Activated T-helper 17 cell treated with anti-CD3 and anti-CD28 coated beads, Interleukin-2, amount 50 U/mL, for 72 hours (primary cell): ENCODE results near the gene SPSB4. TPM values are rescaled to one million over a fixed set of nuclear protein-coding genes. Genes with fewer than 3 reads are reported as not detected.
"Not testable (repeated sequence)": the region's sequence is repeated elsewhere in the genome, so short reads cannot be mapped to it uniquely, and the experiment has no call there.

ENCODE experiments used
- ATAC-seq: fragments of 150-1000 bp; cut with Tn5 transposase; replicated peaks from 2 replicates; pipeline ENCODE4 v1.10.0; 2021; ENCODE audit warnings: mild to moderate bottlenecking, moderate library complexity
- H3K27ac Mint-ChIP-seq: one replicate; pipeline ENCODE4 v1.8.0; 2022; ENCODE audit warnings: mixed read lengths
- H3K27me3 Mint-ChIP-seq: one replicate; pipeline ENCODE4 v1.8.0; 2022; ENCODE audit warnings: mixed read lengths
- H3K36me3 Mint-ChIP-seq: one replicate; pipeline ENCODE4 v1.8.0; 2022; ENCODE audit warnings: low read depth, mild to moderate bottlenecking, mixed read lengths
- H3K4me1 Mint-ChIP-seq: one replicate; pipeline ENCODE4 v1.8.0; 2022; ENCODE audit warnings: mixed read lengths
- H3K4me3 Mint-ChIP-seq: one replicate; pipeline ENCODE4 v1.8.0; 2022; ENCODE audit warnings: mild to moderate bottlenecking, mixed read lengths
- H3K9me3 Mint-ChIP-seq: one replicate; pipeline ENCODE4 v1.8.0; 2022; ENCODE audit warnings: mixed read lengths
- total RNA-seq, 2 donors: library from RNA; stranded (reverse); gene quantifications; one replicate each; pipeline ENCODE4 v1.2.3, GENCODE V29; 2022

SPSB4 gene
- not detected for total RNA-seq

- no peak for ATAC-seq
- peak within 1 kb of the TSS; percentile 48 for H3K4me3 Mint-ChIP-seq
- peaks cover 5% of the 10 kb centered on the region for H3K4me1 Mint-ChIP-seq
- H3K36me3 Mint-ChIP-seq: no peaks in the 10 kb centered on the region
- H3K9me3 Mint-ChIP-seq: no peaks in the 10 kb centered on the region
- H3K27ac Mint-ChIP-seq: no peak within 1 kb of the TSS
- peaks cover 65% of the 10 kb centered on the region for H3K27me3 Mint-ChIP-seq
These were observed at the start of gene SPSB4 for GRCh38 chr3:141050576-141051442. TSS of gene SPSB4 (plus strand) at chr3:141051347. CDS start at chr3:141066105, 14,758 bp downstream.

GRCh38 chr3:141006344-141006743 is 44.8 kb upstream of the SPSB4 start:
- no peaks in the 10 kb centered on the region for H3K4me1 Mint-ChIP-seq
- peaks cover 18% of the 10 kb centered on the region for H3K27me3 Mint-ChIP-seq
- no peak overlapping the region for H3K4me3 Mint-ChIP-seq
- no peak overlapping the region for H3K27ac Mint-ChIP-seq
- H3K36me3 Mint-ChIP-seq: no peaks in the 10 kb centered on the region
- no peak for ATAC-seq
- H3K9me3 Mint-ChIP-seq: no peaks in the 10 kb centered on the region

DNA sequence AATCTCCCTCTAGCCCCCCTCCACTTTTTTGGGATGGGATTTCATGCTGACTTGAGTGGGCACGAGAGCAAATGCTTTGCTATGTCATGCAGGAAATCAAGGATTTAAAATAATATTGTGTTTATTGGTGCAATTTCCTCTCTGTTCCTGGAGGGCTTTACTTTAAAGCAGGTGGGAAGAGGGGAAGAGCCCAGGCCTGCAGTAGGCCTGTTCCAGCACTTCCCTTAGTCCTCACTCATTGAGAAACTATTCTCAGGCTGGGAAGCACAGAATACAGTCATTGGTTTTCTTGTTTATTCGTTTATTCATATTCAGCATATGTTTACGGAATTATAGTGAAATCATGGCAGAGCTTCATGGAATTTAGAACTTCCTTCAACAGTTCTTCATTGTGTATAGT is 41.7 kb upstream of the SPSB4 start:
- Mint-ChIP-seq H3K27me3 (peaks cover 25% of the 10 kb centered on the region), H3K4me1 (no peaks in the 10 kb centered on the region), H3K4me3 (no peak overlapping the region), H3K9me3 (no peaks in the 10 kb centered on the region), H3K36me3 (no peaks in the 10 kb centered on the region), H3K27ac (no peak overlapping the region)
- ATAC-seq: no peak

GRCh38 chr3:141011232-141011996 is 39.7 kb upstream of the SPSB4 start:
- ATAC-seq: peak; percentile 96
- Mint-ChIP-seq H3K9me3 (no peaks in the 10 kb centered on the region), H3K4me1 (no peaks in the 10 kb centered on the region)

DNA sequence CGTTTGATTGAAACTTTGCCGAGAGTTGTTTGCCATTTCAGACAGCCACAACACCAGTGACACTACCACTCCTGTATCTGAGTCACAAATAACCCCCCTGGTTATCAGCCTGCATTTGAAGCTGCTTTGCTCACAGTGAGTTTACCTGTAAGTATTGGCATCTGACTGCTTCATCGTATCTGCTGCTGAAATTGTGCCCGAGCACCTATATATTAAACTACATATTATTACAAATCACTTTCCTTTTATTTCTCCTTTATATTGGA is 39.2 kb upstream of the SPSB4 start:
- Mint-ChIP-seq H3K9me3 (no peaks in the 10 kb centered on the region), H3K27ac (no peak overlapping the region), H3K4me1 (no peaks in the 10 kb centered on the region), H3K36me3 (no peaks in the 10 kb centered on the region), H3K27me3 (peaks cover 25% of the 10 kb centered on the region), H3K4me3 (no peak overlapping the region)
- ATAC-seq: peak; percentile 72

More at GRCh38 chr3:141011232-141011996, 39.7 kb upstream of the SPSB4 start:
- no peak overlapping the region for H3K4me3 Mint-ChIP-seq
- no peaks in the 10 kb centered on the region for H3K36me3 Mint-ChIP-seq
- peaks cover 25% of the 10 kb centered on the region for H3K27me3 Mint-ChIP-seq
- no peak overlapping the region for H3K27ac Mint-ChIP-seq

DNA sequence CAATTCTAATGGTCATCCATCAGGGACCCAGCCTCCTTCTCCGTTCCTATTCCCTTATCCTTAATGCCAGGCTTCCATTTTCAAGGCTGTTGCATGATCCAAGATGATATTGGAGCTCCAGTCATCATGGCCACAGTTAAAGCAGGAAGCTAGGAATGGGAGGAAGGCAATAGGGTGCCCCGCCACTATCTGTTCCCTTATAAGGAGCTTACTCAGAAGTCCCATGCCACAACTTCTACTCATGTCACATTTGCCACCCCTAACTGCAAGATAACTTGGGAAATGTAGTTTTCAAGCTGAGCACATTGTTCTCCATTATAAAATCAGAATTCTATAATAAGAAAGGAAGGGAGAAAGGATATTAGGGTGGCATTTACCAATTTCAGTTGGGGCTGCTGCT is 38.6 kb upstream of the SPSB4 start:
- Mint-ChIP-seq H3K27ac (no peak overlapping the region), H3K4me1 (peaks cover 2% of the 10 kb centered on the region), H3K36me3 (no peaks in the 10 kb centered on the region), H3K9me3 (no peaks in the 10 kb centered on the region), H3K27me3 (peaks cover 23% of the 10 kb centered on the region), H3K4me3 (no peak overlapping the region)
- ATAC-seq: no peak

DNA sequence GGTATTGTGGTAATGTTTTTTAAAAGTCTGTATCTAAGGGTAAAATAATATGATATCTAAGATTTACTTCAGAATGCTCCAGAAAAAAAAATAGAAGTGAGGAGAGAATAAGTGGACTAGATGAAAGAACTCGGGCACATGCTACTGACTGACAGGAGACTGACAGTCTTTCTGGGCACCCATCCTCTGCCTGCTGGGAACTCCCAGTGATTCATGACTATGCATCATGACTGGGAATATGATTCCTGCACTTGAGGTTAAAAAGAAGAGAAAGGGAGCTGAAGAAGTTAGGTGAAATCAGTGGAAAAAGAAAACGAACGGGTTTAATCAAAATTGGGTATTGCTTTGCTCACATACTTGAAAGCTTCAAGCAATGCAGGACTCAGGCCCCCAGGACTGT is 35.7 kb upstream of the SPSB4 start:
- H3K27me3 Mint-ChIP-seq: peaks cover 9% of the 10 kb centered on the region
- peaks cover 8% of the 10 kb centered on the region for H3K4me1 Mint-ChIP-seq
- H3K27ac Mint-ChIP-seq: no peak overlapping the region
- no peaks in the 10 kb centered on the region for H3K9me3 Mint-ChIP-seq
- no peaks in the 10 kb centered on the region for H3K36me3 Mint-ChIP-seq
- H3K4me3 Mint-ChIP-seq: no peak overlapping the region
- ATAC-seq: no peak

DNA sequence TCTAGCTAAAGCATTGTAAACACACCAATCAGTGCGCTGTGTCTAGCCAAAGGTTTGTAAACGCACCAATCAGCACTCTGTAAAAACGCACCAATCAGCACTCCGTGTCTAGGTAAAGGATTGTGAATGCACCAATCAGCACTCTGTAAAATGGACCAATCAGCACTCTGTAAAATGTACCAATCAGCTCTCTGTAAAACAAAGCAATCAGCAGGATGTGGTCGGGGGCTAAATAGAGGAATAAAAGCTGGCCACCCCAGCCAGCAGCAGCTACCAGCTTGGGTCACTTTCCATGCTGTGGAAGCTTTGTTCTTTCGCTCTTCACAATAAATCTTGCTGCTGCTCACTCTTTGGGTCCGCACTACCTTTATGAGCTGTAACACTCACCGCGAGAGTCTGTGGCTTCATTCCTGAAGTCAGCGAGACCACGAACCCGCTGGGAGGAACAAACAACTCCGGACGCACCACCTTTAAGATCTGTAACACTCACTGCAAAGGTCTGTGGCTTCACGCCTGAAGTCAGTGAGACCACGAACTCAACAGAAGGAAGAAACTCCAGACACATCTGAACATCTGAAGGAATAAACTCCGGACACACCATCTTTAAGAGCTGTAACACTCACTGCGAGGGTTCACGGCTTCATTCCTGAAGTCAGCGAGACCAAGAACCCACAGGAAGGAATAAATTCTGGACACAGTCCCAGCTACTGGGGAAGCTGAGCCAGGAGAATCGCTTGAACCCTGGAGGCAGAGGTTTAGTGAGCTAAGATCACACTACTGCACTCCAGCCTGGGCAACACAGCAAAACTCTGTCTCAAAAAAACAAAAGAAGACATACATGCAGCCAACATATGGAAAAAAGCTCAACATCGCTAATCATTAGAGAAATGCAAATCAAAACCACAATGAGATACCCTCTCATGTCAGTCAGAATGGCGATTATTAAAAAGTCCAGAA is 33.5 kb upstream of the SPSB4 start:
- H3K4me1 Mint-ChIP-seq: peaks cover 10% of the 10 kb centered on the region
- not testable (repeated sequence) for H3K27me3 Mint-ChIP-seq, H3K36me3 Mint-ChIP-seq, H3K9me3 Mint-ChIP-seq, ATAC-seq
- peak overlapping the region; percentile 28 for H3K4me3 Mint-ChIP-seq
- H3K27ac Mint-ChIP-seq: peak overlapping the region; percentile 41

DNA sequence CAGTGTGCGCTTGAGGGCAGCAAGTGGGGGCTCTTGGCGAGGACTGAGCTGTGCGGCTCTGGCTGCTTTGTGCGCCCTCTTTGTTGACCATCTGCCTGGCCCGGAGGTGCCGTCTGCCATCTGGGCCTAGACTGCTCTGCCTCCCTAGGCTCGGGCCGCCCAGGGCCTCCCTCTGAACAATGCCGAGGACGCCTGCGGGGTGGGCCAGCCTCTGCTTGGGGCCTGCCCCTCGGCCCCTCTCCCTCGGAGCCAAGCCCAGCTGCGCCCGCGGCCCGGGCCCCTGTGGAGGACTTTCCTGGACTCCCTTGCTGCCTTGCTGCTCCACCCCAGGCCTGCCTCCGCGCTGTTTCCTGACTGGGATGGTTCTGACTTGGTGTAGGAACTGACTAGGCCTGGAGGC is 31.9 kb upstream of the SPSB4 start:
- H3K4me3 Mint-ChIP-seq: no peak overlapping the region
- H3K27ac Mint-ChIP-seq: no peak overlapping the region
- H3K4me1 Mint-ChIP-seq: peaks cover 10% of the 10 kb centered on the region
- H3K9me3 Mint-ChIP-seq: no peaks in the 10 kb centered on the region
- ATAC-seq: no peak
- H3K36me3 Mint-ChIP-seq: no peaks in the 10 kb centered on the region
- H3K27me3 Mint-ChIP-seq: no peaks in the 10 kb centered on the region

- Mint-ChIP-seq H3K4me1 (peaks cover 10% of the 10 kb centered on the region), H3K9me3 (no peaks in the 10 kb centered on the region), H3K27ac (no peak overlapping the region), H3K36me3 (no peaks in the 10 kb centered on the region), H3K4me3 (no peak overlapping the region), H3K27me3 (no peaks in the 10 kb centered on the region)
- ATAC-seq: peak; percentile 79
These were observed 30.9 kb upstream of the SPSB4 start for GRCh38 chr3:141020143-141020830.

DNA sequence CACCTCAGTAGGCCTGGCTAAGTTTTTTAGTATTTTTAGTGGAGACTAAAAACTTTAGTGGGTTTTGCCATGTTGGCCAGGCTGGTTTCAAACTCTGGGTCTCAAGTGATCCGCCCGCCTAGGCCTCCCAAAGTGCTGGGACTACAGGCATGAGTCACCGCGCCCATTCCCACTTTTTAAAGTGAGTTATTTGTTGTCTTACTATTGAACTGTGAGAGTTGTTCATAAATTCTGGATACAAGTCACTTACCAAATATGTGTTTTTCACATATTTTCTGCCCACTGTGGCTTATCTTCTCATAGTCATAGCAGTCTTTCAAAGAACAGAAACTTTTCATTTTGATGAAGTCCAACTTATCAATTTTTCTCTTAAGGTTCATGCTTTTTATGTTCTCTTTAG is 29.9 kb upstream of the SPSB4 start:
- no peaks in the 10 kb centered on the region for H3K36me3 Mint-ChIP-seq
- no peak for ATAC-seq

GRCh38 chr3:141030296-141030695 is 20.9 kb upstream of the SPSB4 start:
- H3K9me3 Mint-ChIP-seq: no peaks in the 10 kb centered on the region
- no peaks in the 10 kb centered on the region for H3K36me3 Mint-ChIP-seq

More for the DNA sequence above, 29.9 kb upstream of the SPSB4 start:
- no peak overlapping the region for H3K27ac Mint-ChIP-seq
- H3K9me3 Mint-ChIP-seq: no peaks in the 10 kb centered on the region
- peaks cover 10% of the 10 kb centered on the region for H3K4me1 Mint-ChIP-seq
- H3K27me3 Mint-ChIP-seq: no peaks in the 10 kb centered on the region
- H3K4me3 Mint-ChIP-seq: no peak overlapping the region

DNA sequence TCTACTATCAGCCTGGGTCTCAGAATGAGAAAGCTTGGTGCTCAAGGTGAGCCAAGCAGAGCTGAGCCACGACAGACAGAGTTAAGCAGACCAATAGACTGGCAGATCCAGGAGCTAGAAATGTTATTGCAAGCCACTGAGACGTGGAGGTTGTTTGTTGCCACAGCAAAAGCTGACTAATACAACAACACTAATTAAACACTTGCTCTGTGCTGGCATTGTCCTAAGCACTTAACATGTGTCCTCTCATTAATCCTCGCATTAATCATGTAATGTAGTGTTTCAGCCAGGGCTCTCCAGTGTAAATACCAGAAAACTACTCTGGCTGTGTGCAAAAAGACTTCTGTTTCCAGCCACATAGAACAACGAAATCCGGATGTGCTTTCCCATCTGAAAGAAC is 11.6 kb upstream of the SPSB4 start:
- no peak for ATAC-seq
- Mint-ChIP-seq H3K4me3 (no peak overlapping the region), H3K9me3 (no peaks in the 10 kb centered on the region), H3K27me3 (peaks cover 19% of the 10 kb centered on the region), H3K27ac (no peak overlapping the region), H3K36me3 (no peaks in the 10 kb centered on the region), H3K4me1 (no peaks in the 10 kb centered on the region)

More at GRCh38 chr3:141030296-141030695, 20.9 kb upstream of the SPSB4 start:
- no peaks in the 10 kb centered on the region for H3K4me1 Mint-ChIP-seq
- no peak for ATAC-seq
- peaks cover 3% of the 10 kb centered on the region for H3K27me3 Mint-ChIP-seq
- no peak overlapping the region for H3K27ac Mint-ChIP-seq
- H3K4me3 Mint-ChIP-seq: no peak overlapping the region
